DMS114 treated with DMSO at 0.1 percent for 48 hours (cell line): ENCODE results near the gene CLEC4G.
"Not testable (repeated sequence)": the region's sequence is repeated elsewhere in the genome, so short reads cannot be mapped to it uniquely, and the experiment has no call there.

Source experiments
- DNase-seq: peaks from one replicate; lab custom pipeline; 2025; ENCODE audit not compliant: unreplicated experiment; lab: John Stamatoyannopoulos, UW

Gene CLEC4G, protein sequence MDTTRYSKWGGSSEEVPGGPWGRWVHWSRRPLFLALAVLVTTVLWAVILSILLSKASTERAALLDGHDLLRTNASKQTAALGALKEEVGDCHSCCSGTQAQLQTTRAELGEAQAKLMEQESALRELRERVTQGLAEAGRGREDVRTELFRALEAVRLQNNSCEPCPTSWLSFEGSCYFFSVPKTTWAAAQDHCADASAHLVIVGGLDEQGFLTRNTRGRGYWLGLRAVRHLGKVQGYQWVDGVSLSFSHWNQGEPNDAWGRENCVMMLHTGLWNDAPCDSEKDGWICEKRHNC

DNA sequence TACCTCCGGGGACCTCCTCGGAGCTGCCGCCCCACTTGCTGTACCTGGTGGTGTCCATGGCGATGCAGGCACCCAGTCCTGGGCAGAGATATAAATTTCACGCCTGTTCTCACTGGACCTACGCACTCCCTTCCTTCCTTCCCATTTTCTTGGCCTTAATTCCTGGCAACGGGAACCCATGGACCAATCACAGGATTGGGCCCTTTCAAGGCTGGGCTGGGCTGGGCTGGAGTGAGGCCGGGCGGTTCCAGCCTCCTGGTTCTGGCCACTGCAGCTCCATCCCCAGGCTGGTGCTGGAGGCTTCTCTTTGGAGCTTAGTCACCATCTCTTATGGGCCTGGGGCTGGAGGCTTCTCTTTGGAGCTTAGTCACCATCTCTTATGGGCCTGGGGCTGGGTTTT is at the start of gene CLEC4G:
TSS of gene CLEC4G (minus strand) at position 66 of the 400 bp plus-strand sequence. CDS start at position 58, 8 bp downstream.
- DNase-seq = no peak

DNA sequence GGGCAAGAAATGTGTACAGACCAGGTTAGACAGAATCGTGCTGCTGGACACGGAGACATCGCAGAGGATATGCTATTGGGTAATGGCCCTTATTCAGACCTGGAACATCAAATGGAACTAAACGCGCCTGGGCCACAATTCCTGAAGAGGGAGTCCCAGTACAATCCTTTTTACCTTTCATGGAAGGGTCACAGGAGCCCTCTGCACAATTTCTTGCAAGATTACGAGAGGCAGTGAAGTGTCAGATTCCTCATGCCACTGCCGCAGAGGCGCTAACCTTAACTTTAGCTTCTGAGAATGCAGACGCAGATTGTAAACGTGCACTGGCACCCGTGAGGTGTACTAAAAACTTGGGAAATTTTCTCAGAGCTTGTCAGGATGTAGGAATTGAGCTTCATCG is 49.2 kb upstream of the CLEC4G start:
- no peak for DNase-seq

DNA sequence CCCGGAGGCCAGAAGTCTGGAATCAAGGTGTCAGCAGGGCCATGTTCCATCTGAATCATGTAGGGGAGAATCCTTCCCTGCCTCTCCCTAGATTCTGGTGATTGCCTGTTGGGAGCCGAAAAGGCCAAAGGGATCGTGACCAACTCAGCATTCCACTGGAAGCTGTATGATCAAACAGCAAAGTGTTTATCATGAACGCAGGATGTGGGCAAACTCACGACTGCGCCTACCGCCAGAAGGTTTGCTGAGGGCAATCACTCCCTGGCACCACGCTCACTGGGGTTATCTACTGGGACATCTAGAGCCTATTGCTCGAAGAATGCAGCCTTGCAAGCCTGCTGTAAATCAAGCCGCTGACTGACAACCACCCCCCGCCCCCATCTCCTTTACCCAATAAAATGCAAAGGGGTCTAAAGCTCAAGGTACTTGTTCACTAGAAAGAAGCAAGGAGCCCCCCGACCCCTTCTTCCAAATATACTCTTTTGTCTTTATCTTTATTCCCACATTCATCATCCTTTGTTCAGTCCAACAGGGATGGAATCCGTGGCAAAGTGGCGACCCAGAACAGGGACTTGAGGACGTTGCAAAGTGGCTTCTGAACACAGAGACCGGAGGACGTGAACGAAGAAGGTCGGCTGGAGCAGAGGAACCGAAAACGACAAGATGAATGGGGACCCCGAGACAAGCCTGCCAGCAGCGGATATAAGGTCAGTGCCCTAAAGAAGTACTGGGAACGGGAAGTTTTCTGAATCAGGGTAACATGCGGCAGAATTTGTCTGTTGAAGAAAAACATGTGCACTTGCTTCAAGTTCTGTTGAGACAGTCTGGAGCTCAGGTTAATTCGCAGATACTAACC is 47.9 kb upstream of the CLEC4G start:
- DNase-seq = no peak

DNA sequence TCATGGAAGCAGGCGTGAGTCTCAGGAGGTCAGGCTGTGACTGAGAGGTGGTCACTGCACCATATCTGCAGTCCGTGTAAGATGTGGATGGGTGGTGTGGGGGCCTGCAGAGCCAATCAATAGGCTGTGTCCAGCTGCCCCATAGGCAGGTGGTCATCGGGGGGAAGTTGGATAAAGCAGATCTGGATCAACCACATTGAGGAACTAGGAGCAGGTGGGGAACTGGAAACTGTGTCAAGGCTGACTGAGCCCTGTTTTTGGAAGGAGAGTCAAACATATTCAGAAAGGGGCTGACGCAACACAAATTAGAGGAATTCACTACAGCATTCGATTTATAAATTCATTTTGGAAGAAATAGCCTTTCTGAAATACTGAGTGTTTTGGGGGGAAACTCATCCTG is 46.2 kb upstream of the CLEC4G start:
- DNase-seq = no peak

DNA sequence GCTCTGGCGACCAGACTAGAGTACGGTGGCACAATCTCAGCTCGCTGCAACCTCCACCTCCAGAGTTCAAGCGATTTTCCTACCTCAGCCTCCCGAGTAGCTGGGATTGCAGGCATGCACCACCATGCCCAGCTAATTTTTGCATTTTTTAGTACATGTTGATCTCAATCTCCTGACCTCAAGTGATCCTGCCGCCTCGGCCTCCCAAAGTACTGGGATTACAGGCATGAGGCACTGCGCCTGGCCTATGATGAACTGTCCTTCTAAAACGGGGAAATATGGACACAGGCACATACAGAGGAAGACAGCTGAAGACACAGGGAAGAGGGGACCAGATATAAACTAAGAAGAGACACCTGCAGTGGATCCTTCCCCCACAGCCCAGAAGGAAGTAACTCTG is 43.9 kb upstream of the CLEC4G start:
- no peak for DNase-seq

DNA sequence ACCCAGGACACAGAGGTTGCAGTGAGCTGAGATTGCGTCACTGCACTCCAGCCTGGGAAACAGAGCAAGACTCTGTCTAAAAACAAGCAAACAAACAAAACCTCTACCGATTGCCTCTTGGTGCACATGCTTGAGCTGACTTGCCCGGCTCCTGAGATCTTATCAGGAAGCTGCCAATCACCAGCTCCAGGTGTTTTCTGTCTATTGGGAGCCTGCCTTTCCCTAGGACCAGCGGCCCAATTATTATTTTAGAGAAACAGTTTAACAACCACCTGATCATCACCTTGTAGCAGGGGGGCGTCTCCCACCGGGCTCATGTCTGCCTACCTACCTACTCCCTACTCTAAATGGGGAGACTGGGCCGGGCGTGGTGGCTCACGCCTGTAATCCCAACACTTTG is 41.9 kb upstream of the CLEC4G start:
- no peak for DNase-seq

DNA sequence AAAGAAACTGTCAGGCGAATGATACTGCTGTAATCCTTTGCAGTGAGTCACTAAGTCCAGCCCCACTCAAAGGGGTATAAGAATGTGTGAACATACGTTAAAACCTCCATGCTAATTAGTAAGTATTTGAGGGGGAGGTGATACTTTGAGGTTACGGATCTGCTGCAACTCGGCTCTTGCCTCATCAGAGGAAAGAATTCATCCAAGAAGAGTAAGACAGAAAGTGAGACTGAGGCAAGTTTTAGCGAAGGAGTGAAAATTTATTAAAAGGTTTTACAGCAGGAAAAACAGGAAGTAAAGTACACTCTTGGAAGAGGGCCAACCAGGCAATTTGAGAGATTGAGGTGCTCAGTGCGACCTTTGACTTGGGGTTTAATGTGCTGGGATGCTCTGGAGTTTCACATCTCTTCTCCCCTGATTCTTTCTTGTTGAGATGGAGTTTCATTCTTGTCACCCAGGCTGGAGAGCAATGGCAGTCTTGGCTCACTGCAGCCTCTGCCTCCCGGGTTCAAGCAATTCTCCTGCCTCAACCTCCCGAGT is 40.9 kb upstream of the CLEC4G start:
- DNase-seq = no peak

DNA sequence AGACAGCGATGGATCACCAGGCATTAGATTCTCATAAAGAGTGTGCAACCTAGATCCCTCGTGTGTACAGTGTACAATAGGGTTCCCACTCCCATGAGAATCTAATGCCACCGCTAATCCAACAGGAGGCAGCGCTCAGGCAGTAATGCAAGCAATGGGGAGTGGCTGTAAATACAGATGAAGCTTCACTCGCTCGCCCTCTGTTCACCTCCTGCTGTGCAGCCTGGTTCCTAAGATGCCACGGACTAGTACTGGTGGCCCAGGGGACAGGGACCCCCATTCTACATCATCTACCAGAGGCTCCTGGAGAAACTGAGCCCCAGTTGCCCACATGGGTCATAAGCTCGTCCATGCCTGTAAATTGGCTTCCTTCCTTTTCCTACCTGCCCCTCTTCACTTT is 39.2 kb upstream of the CLEC4G start:
- no peak for DNase-seq

DNA sequence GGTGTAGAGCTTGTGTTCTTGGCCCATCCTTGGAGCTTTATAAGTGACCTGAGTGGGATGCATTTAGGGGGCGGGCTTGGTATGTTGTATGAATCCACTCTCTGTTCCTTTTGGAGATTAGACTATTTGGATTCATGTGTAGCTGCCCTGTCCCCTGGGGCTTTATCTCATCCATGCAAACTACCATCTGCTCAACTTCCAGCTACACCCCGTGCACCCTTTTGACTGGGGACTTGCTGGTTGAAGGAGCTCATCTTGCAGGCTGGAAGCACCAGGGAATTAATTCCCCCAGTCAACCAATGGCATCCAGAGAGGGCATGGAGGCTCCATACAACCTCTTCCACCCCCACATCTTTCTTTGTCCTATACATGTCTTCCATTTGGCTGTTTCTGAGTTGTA is 37.3 kb upstream of the CLEC4G start:
- no peak for DNase-seq

DNA sequence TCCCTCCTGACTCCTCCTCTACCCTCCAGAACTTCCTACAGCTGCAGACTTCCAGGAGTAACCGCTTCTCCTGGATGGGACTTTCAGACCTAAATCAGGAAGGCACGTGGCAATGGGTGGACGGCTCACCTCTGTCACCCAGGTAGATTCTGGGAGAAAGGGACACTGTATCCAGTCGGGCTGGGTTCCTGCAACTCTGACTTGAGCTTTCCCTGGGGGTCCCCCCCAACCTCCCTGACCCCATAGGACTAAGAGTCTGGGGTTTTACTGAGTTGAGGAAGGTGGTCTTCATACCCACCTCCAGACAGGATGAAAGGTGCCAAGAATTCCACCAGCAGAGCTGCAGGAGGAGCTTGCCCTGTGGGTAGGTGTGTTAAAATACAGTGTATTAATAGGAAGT is 35.6 kb upstream of the CLEC4G start:
- DNase-seq = no peak

DNA sequence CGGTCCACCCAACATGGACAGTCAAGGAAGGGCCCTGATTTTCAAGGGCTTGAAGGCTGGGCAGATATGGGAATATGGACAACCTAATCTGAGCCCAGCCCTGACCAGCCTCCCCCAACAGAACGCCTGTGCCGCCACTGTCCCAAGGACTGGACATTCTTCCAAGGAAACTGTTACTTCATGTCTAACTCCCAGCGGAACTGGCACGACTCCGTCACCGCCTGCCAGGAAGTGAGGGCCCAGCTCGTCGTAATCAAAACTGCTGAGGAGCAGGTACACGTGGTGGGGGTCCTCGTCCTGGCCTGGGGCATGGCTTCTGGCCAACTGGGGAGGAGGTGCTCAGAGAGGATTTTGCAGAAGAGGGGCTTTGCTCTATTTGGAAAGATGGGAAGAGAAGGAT is 34.6 kb upstream of the CLEC4G start:
- DNase-seq = no peak

DNA sequence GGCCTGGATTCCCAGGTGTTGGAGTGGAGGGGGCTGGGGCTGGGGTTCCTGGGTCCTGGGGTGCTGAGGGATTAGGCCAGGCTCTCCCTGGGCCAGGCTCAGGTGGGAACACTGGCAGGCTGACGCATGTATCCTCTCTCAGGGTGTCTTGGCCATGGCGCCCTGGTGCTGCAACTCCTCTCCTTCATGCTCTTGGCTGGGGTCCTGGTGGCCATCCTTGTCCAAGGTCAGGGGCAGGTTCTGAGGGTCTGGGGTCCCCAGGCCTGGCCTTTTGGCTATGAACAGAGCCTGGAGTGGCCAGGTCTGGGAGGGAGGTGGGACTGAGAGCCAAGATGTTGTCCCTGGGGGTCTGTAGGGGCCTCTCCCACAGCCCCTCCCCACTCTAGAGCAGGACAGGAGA is 33.1 kb upstream of the CLEC4G start:
- DNase-seq = not testable (repeated sequence)

DNA sequence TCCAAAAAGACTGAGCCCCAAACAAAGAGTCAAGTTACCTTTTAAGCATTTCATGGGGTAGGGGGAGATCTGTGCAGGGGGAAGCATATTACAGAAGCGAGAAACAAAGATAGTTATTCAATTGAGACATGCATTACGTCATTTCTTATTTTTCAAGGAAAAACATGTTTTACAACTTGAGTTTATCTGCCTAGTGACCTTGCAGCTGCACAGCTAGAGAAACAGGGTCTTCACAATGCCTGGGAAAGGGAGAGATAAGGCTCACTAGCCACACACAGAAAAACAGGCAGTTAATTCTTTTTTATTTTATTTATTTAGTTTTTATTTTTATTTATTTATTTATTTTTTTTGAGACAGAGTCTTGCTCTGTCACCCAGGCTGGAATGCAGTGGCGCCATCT is 32.2 kb upstream of the CLEC4G start:
- DNase-seq = not testable (repeated sequence)

DNA sequence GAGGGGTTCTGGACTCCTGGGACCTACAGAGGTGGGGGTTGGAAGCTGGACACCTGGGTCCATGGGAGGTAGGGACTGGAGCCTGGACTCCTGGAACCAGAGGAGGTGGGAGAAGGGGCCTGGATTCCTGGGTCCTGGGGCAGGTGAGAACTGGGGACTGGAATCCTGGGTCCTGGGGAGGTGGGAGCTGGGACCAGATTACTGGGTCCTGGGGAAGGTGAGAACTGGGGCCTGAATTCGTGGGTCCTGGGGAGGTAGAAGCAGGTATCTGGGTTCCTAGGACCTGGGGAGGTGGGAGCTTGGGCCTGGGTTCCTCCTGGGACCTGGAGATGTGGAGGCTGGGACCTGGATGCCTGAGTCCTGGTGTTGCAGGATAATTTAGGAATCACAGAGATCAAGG is 31.8 kb upstream of the CLEC4G start:
- no peak for DNase-seq

DNA sequence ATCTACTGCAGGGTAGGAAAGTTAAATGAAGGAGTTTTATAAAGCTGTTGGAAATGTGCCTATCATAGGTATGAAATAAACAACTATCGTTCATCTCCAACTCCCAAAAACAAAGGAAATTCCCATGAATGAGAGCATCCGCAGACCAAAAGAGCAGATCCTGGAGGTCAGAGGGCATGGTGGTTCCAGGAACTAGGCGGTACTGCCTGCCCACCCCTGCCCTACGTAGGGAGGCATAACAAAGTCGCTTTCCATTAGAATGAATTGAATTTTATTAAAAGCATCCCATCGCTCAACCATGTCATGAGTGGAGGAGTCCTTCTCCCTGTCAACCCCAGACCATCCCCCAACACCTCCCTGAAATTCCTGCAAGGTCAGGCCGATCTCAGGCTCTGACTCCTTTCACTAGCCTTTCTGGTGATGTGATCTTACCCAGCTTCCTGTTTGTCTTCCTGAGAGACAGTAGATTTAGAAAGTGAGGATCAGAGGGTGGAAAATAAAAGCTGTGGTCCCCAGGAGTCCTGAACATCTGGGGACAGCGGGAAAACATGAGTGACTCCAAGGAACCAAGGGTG is 30.9 kb upstream of the CLEC4G start, which contains the start of gene CLEC4M:
TSS of gene CLEC4M (plus strand) at position 525 of the 575 bp plus-strand sequence. CDS start at position 549, 24 bp downstream.
- no peak for DNase-seq

DNA sequence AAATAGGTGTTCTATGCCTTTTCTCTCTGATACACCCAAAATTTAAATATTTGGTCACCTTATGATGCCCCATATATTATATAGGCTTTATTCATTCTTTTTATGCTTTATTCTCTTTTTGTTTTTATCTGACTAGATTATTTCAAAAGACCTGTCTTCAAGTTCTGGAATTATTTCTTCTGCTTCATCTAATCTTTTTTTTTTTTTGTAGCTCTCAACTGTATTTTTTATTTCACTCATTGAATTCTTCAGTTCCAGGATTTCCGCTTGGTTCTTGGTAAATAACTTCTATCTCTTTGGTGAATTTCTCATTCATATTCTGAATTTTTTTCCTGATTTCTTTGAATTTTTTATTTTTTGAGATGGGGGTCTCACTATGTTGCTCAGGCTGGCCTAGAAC is 27.2 kb upstream of the CLEC4G start:
- no peak for DNase-seq

DNA sequence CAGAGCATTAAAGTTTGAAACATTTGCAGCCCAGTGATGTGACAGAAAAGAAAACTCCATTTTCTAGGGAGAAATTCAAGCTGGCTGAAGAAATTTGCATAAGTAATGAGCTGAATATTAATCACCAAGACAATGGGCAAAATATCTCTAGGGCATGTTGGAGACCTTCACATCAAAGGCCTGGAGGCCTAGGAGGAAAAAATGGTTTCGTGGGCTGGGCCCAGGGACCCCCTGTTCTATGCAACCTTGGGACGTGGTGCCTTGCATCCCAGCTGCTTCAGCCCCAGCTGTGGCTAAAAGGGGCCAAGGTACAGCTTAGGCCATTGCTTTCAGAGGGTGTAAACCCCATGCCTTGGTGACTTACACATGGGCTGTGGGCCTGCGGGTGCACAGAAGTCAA is 25.4 kb upstream of the CLEC4G start:
- no peak for DNase-seq

DNA sequence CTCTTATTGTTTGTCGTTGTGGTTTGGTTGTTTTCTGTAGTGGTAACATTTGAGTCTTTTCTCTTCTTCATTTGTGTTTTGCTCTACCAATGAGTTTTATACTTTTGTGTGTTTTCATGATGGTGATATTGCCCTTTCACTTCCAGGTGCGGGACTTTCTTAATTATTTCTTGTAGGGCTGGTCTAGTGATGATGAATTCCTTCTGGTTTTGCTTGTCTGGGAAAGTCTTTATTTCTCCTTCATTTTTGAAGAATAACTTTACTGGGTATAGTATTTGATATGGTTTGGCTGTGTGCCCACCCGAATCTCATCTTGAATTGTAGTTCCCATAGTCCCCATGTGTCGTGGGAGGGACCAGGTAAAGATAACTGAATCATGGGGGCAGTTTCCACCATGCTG is 24.3 kb upstream of the CLEC4G start:
- DNase-seq = no peak

DNA sequence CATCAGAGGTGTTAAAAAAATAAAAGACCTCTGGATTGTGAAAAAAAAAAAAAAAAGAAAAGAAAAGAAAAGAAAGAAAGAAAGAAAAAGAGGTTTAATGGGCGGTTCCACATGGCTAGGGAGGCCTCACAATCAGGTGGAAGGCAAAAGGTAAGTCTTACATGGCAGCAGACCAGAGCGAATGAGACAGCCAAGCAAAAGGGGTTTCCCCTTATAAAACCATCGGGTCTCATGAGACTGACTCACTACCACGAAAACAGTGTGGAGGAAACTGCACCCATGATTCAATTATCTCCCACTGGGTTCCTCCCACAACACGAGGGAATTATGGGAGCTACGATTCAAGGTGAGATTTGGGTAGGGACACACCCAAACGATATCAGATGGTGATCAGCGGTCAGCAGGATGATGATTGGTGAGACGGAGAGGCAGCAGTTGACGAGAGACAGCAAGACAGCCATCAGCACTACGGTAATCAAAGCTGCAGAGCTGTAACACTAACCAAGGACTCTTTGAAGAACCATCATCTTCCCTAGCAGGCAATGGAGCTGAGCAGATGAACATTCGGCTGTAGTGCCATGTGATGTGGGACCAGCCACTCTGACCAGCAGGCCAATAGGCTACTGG is 19.4 kb upstream of the CLEC4G start:
- no peak for DNase-seq

DNA sequence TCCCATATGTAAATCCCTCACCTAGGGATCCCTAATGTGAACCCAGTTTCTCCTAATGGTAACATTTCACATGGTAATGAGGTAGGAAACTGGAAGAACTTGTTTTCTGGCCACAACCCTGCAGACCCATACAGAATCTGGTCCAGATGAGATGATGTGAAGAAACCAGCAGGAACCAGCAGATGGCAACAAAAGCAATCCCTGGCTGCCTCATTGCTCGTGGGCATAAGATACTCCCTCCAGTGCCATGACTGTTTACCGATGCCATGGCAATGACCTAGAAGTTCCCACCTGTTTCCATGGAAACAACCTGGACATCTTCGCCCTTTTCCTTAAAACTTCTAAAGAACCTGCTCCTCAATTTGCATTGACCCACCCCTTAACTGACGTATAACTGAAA is 16.8 kb upstream of the CLEC4G start:
- DNase-seq = no peak

DNA sequence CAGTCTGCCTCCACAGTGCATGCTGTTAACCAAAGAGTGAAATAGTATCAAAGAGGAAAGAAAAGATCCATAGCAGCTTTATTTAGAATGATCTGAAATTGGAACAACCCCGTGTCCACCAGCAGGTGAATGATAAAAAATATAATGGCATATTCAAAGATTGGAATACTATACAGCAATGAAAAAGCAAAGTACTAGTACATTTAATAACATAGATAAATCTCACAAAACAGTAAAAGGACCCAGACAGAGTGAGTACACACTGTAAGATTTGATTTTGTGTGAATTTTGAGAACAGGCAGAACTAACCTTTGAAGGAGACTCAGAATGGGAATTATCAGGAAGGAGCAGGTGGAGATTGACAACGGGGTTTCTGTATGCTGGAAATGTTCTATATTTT is 16.3 kb upstream of the CLEC4G start:
- DNase-seq = no peak
